Activated CD4-positive, alpha-beta T cell treated with anti-CD3 and anti-CD28 coated beads, Interleukin-2, amount 50 U/mL, for 4 hours (primary cell): ENCODE data around the gene SERPINA7.
"Not testable (repeated sequence)": the region's sequence is repeated elsewhere in the genome, so short reads cannot be mapped to it uniquely, and the experiment has no call there.

ENCODE experiments used
- DNase-seq, 2 experiments: peaks; one replicate each; pipeline ENCODE4 v3.0.0-alpha.2; 2020

SERPINA7 gene, protein sequence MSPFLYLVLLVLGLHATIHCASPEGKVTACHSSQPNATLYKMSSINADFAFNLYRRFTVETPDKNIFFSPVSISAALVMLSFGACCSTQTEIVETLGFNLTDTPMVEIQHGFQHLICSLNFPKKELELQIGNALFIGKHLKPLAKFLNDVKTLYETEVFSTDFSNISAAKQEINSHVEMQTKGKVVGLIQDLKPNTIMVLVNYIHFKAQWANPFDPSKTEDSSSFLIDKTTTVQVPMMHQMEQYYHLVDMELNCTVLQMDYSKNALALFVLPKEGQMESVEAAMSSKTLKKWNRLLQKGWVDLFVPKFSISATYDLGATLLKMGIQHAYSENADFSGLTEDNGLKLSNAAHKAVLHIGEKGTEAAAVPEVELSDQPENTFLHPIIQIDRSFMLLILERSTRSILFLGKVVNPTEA

DNA sequence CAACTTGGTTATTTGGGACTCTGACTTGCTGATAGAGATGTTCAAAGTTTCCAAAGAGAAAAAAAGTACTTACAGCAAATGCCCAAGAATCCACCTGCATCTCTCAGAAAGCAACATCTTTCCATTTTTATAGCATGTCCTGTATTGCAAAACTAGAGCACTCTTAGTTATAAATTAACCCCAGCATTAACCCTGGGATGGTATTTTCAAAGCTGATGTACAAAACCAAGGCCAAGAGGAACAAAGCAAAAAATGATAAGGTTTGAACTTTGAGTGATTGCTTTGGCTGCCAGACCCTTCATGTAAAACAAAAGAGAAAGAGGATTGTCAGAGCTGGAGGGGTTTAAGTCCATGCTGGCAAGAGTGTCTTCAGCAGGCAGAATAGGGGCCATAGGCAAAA lies at the start of gene SERPINA7:
SERPINA7 (minus strand) TSS at position 103 of the 400 bp plus-strand sequence. CDS start 1,669 bp downstream, outside the sequence.
- no peak for DNase-seq

DNA sequence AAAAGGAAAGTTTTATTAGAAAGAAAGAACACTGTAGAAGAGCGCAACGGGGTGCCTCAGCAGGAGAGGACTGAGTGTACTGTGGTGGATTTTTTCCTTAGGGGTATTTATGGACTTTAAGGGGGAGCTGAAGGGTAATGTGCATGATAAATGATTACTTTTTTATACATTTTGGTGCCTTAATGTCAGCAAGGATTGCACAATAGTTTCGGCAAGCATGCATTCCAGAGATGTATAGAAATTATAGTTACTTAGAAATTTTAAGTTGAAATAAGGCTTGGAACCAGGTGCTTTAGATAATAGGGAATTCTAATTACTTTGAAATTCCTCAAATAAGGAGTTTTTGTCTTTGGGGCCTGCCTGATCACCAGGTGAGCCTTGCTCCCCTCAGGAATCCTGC lies 30.5 kb upstream of the SERPINA7 start:
- no peak for DNase-seq

DNA sequence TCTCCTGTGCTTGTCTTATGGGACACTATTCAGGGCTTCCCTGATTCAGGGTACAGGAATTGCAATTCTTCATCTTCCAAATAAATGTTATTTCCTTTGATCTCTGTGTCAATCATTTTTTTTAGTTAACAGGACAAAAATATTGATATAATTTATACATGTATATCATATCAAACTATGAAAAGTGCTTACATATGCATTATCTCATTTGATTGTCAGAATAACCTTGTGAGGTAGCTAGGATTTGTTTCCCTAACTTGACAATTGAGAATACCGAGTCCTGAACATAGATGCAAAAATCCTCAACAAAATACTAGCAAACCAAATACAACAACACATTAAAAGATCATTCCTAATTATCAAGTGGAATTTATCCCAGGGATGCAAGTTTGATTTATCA lies 11.5 kb upstream of the SERPINA7 start:
- no peak for DNase-seq

DNA sequence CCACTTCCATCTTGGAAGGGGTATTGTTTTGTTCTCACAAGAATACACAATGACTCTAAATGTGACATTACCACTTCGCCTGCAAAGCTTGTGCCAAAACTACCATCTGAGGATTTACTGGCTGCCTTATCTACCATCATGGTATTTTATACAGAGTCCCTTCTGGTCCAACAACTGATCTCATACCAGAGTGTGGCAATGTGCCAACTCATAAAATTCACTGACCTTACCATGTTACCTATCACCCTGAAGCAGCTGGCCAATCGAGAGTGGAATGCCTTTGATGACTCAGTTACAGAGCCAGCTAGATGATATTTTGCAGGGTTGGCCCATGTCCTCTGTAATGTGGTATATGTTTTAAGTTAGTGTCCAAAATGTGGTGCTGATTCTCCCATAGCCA lies 3.8 kb upstream of the SERPINA7 start:
- no peak for DNase-seq

DNA sequence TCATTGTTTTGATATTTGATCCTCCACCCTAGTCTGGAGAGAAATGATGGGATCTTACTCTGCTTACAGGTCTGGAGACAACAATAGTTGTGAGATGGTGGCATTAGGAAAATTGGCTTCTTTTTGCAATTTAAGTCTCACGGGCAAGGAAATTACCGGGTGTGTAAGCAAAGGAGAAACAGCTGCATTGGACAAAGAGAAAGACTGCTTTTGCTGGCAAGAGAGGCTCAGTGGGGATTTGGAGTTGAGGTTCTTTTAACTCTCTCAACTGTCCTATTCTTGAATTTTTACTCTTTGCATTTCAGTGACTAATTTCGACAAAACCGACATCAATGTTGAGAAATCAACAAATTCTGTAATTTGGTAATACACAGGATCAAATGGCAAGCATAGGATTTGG lies 2.3 kb upstream of the SERPINA7 start:
- no peak for DNase-seq

DNA sequence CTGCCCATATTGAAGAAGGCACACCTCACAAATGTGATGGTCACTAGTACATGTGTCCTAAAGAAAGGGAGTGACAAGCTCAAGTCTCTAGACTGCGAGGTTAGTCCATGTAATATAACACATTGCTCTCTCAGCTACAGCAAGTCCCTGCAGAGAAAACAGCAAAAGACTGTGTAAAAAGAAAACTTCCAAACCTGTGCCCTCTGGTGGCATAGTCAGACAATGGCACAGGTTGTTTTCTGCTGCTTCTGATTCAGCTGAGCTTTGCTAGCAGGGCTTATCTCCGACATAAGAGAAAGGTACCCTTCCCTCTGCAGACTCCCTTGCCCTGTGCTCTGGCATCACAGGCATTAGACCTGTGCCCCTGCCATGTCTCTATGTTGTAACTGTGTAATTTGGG lies 1.4 kb upstream of the SERPINA7 start:
- DNase-seq = no peak

DNA sequence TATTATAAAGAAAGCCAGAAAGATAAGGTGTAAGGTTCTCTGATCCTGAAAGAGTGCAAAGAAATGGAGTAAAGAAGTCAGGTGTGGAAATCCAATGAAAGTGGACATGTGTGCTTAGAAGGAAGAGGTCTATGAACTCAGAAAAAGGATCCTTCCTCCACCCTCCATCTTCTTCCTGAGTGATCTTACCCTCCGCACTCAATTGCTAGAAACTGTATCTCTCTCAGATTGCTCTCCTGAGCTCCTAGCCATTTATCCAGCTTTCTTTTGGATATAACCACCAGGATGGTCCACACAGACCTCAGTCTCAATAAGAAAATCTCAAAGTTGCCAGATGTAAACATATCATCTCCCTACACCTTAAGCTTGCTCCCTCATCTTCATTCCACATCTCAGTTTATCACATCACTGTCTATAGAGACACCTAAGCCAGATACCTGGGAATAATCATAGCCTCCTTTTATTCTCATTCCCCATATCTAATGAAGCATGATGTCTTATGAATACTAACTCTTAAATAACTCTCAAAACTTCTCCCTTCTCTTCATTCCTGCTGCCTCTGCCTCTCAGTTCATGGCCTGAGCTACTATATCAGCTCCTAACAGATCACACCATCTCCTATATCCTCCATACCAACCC lies 573 bp downstream of the SERPINA7 start:
- DNase-seq = no peak

DNA sequence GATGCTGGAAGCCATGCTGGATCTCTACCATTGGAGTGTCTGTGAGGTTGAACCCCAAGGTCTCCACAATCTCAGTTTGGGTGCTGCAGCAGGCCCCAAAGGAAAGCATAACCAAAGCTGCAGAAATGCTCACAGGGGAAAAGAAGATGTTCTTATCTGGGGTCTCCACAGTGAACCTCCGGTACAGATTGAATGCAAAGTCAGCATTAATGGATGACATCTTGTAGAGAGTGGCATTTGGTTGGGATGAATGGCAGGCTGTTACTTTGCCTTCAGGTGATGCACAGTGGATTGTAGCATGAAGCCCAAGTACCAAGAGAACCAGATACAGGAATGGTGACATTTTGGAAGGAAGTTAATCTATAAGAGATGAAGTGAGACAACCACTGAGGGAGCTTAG lies 1.8 kb downstream of the SERPINA7 start:
- no peak for DNase-seq

DNA sequence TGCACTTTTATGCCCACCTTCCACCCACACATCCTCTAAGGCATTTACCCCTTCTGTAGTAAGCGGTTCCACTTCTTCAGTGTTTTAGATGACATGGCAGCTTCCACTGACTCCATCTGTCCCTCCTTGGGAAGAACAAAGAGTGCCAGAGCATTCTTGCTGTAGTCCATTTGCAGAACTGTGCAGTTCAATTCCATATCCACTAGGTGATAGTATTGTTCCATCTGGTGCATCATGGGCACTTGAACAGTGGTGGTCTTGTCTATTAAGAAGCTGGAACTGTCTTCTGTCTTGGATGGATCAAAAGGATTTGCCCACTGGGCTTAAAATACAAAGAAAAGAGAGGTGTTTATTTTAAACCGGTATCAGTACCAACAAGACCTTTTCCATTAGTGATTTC lies 3.5 kb downstream of the SERPINA7 start:
- no peak for DNase-seq

DNA sequence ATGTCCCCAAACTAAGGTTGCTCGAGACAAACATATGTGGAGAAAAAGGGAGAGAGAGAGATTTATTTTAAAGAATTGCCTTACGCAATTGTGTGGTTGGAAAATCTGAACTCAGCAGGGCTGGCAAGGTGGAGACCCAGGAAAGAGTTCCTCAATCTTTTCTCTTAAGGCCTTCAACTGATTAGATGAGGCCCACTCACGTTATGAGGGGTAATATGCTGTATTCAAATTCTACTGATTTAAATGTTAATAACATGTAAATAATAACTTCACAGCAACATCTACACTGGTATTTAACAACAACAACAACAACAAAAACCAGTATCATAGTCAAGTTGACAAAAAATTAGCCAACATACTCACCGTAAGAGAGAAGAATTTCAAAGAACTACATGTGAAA lies 14.6 kb downstream of the SERPINA7 start:
- no peak for DNase-seq

DNA sequence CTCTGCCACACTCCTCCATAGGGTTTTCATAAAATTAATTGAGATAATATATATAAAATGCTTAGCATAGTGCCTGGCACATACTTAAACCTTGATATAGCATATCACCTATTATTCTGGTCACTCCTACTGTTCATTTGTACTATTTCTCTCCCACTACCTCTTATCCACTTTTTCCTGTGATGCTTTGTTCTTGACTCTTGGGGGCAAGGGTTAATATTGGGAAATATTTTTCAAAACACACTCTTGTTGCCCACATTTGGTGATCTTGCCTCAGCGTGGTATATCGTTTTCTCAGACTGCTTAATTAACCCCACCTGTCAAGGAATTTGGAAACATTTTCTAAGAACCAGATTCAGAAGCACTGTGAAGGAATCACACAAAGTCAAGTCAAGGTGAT lies 16.3 kb downstream of the SERPINA7 start:
- no peak for DNase-seq

DNA sequence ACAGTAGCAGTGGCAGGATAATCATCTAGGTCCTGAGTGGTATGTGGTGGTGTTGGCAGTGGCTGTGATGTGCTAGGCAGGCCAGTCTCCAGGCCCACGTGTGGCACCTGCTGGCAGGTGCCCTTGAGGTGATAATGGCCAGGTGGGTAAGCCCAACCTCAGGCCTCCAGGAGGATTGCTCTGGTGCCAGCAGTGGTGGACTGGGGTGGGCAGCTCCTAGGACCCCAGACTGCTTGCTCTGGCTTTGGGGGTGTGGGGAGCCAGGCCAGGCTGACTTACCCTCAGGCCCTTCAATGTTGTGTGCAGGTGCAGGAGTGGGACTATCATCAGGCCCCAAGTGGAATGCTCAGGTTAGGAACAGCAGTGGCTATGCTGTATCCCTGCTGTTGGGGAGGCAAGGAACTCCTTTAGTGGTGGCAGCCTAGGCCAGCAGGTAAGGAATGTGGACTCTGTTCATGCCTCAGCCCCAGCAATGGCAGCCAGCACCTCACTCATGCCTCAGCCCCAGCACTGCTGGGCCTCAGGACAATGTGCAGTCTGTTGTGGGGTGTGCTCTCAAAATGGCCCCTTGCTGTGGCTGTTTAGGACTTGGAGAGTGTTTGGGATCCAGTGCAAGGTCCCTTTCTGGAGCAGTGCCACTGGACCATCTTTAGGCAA lies 24.3 kb downstream of the SERPINA7 start:
- DNase-seq = no peak

DNA sequence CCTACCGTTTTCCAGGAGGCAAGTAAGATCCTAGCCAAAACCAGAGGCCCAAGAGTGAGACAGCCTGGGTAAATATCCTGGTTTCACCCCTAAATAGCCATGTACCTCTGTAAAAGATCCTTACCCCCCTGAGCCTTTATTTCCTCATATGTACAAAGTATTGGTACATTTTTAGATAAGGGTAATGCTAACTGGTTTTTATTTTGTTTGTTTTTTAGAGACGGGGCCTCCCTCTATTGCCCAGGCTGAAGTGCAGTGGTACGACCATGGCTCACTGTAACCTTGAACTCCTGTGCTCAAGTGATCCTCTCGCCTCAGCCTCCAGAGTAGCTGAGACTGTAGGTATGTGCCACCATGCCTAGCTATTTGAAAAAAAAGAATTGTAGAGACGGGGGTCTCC lies 29.4 kb downstream of the SERPINA7 start:
- no peak for DNase-seq

DNA sequence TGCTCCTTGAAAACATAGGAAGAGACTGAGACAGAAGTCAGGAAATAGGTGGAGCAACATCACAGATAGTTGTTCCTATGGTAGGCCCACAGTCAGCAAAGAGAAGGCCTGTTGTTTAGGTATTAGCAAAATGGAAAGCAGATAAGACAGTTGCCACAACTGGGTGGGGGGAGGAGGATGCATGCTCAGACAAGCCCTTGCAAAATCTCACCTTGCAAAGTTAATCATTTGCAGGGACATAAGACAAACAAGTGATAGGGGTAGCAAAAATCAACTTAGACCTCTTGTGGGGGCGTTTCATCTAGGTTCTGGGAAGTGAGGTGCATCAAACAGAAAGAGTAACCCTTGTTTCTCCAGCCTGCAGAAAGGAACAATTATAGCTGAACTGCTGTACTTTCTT lies 30.7 kb downstream of the SERPINA7 start:
- no peak for DNase-seq

DNA sequence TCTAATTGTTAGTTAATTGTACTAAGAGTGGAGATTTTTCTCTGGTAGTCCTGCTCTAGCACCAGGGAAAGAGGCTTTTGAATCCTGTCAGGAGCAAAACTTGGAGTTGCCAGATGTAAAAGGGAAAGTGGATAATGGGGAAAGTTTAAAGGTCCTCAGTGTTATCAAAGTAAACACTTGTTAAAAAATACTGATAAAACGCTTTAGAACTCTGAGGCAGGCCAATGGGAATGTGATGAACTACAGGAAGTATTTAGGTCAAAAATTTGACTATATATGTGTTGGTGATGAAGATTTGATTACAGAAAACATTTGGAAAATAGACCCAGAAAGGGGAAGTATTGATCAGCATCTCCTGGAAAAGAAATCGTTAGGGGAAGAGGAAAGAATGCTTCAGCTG lies 32.8 kb downstream of the SERPINA7 start:
- no peak for DNase-seq

DNA sequence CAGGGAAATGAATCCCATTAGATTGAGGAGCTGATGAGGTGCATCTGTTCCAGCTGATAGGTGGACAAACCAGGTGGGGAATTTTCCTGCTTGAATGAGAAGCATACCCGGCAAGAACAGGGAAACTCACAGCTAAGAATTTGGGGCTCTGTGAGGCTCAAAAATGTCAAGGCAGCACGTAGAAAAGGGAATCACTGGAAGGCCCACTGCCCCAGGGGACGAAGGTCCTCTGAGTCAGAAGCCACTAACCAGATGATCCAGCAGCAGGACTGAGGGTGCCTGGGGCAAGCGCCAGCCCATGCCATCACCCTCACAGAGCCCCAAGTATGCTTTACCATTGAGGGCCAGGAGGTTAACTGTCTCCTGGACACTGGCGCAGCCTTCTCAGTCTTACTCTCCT lies 37.9 kb downstream of the SERPINA7 start:
- DNase-seq = not testable (repeated sequence)

DNA sequence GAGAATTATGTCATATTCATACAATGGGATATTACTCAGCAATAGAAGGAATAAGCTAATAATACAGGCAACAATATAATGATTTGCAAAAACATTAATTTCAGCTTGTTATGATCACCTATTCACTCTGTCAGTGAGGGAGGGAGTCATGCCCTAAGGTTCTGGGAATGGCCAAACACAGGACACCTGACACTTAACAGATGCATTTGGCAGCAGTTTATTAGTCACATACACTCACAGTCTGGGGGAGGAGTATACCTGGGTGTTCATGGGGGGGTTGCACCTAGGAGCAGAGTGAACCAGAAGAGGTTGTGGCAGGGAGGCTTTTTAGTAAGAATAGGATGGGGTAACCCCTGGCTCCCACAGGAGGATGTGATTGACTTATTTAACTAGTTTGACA lies 38.3 kb downstream of the SERPINA7 start:
- no peak for DNase-seq

DNA sequence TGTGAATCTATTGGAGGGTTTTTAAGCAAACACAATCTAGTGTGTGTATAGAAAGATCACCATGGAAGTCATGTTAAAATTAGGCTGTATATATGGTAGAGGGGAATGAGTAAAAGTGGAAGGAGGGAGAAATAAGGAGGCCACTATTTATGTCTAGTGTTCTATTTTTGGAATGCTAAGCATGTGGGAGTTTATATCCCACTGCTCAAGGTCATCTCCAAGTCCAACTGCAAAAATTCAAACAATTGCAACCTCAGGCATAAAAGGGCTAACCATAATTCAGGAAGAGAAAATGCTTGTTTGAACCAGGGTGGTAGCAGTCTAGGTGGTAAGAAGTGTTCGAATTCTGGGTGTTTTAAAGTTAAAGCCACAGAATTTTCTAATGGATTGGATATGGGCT lies 39.2 kb downstream of the SERPINA7 start:
- DNase-seq = no peak

DNA sequence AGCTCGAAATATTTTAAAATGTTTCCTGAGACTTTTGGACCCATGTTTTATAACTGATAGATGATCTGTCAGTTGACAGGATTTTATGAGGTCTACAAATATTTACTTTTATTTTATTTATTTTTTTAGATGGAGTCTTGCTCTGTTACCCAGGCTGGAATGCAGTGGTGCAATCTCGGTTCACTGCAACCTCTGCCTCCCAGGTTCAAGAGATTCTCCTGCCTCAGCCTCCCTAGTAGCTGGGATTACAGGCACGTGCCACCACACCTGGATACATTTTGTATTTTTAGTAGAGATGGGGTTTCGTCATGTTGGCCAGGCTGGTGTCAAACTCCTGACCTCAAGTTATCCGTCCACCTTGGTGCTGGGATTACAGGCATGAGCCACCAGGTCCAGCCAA lies 50.0 kb downstream of the SERPINA7 start:
- not testable (repeated sequence) for DNase-seq
